HepG2 (cell line): ENCODE results near the gene SHISA7. TPM values are rescaled to one million over a fixed set of nuclear protein-coding genes. Genes with fewer than 3 reads are reported as not detected.

Experiments
- CBX2 ChIP-seq, 2 experiments: fragments of 200-600 bp in 1 of 2; sonication (generic); formaldehyde crosslinking in 1 of 2; IDR thresholded peaks; 2 replicates each; pipeline versions ENCODE4 v1.7.0 to v1.8.1; 2018 to 2022; ENCODE audit warnings: low read depth in 2 of 2, low read length in 1 of 2, mild to moderate bottlenecking in 1 of 2, missing genetic modification reagents in 1 of 2
- CCDC6 ChIP-seq: sonication (generic); formaldehyde crosslinking; IDR thresholded peaks from 2 replicates; pipeline ENCODE4 v1.8.1; 2022; ENCODE audit warnings: mild to moderate bottlenecking, missing genetic modification reagents, moderate library complexity
- CEBPG ChIP-seq: IDR thresholded peaks from 2 replicates; pipeline ENCODE4 v1.6.1; 2016
- GMEB2 ChIP-seq: IDR thresholded peaks from 2 replicates; pipeline ENCODE4 v1.6.1; 2016; ENCODE audit warnings: missing biosample characterization, missing genetic modification reagents, low read depth
- HDAC1 ChIP-seq: sonication (generic); formaldehyde crosslinking; IDR thresholded peaks from 2 replicates; pipeline ENCODE4 v1.5.1; 2020; ENCODE audit warnings: mild to moderate bottlenecking, missing genetic modification reagents
- HOXA7 ChIP-seq: sonication (generic); formaldehyde crosslinking; IDR thresholded peaks from 2 replicates; pipeline ENCODE4 v1.8.1; 2022; ENCODE audit warnings: mild to moderate bottlenecking, missing genetic modification reagents, moderate library complexity
- KDM2A ChIP-seq: sonication (generic); formaldehyde crosslinking; IDR thresholded peaks from 2 replicates; pipeline ENCODE4 v1.4.0; 2020; ENCODE audit warnings: low read depth, missing genetic modification reagents, borderline replicate concordance
- KLF9 ChIP-seq: IDR thresholded peaks from 2 replicates; pipeline ENCODE4 v1.6.1; 2016; ENCODE audit warnings: low read depth
- MED13 ChIP-seq: sonication (generic); formaldehyde crosslinking; IDR thresholded peaks from 2 replicates; pipeline ENCODE4 v1.5.0; 2020; ENCODE audit warnings: missing genetic modification reagents
- NFKB2 ChIP-seq: sonication (generic); formaldehyde crosslinking; IDR thresholded peaks from 2 replicates; pipeline ENCODE4 v1.4.0; 2020; ENCODE audit warnings: missing genetic modification reagents, borderline replicate concordance
- NFKBIZ ChIP-seq: IDR thresholded peaks from 2 replicates; pipeline ENCODE4 v1.6.1; 2018; ENCODE audit warnings: missing genetic modification reagents, missing compliant biosample characterization
- PAXIP1 ChIP-seq: sonication (generic); formaldehyde crosslinking; conservative IDR thresholded peaks from 2 replicates; pipeline ENCODE4 v1.4.0; 2020; ENCODE audit warnings: mild to moderate bottlenecking, missing genetic modification reagents, moderate library complexity
- RBFOX2 ChIP-seq: fragments of 200-400 bp; formaldehyde crosslinking; IDR thresholded peaks from 2 replicates; pipeline ENCODE4 v1.6.1; 2017; ENCODE audit warnings: low read depth, mild to moderate bottlenecking, low read length
- SP5 ChIP-seq: IDR thresholded peaks from 2 replicates; pipeline ENCODE4 v1.6.1; 2016; ENCODE audit warnings: low read depth, borderline replicate concordance
- TBP ChIP-seq: sonication (generic); formaldehyde crosslinking; IDR thresholded peaks from 2 replicates; pipeline ENCODE4 v1.5.0; 2020; ENCODE audit warnings: missing genetic modification reagents
- THRA ChIP-seq: sonication (generic); formaldehyde crosslinking; IDR thresholded peaks from 2 replicates; pipeline ENCODE4 v1.4.0; 2020; ENCODE audit warnings: missing genetic modification reagents, borderline replicate concordance
- TRIM22 ChIP-seq: fragments of 450-650 bp; IDR thresholded peaks from 2 replicates; pipeline ENCODE4 v1.6.1; 2017
- YEATS4 ChIP-seq: sonication (generic); formaldehyde crosslinking; IDR thresholded peaks from 2 replicates; pipeline ENCODE4 v1.4.0; 2020; ENCODE audit warnings: missing genetic modification reagents, borderline replicate concordance
- ZMYM4 ChIP-seq: sonication (generic); formaldehyde crosslinking; IDR thresholded peaks from 2 replicates; pipeline ENCODE4 v1.8.1; 2023; ENCODE audit warnings: mild to moderate bottlenecking, missing genetic modification reagents
- ZNF24 ChIP-seq: fragments of 450-650 bp; IDR thresholded peaks from 2 replicates; pipeline ENCODE4 v1.6.1; 2017; ENCODE audit warnings: antibody characterized with exemption, mild to moderate bottlenecking
- ZNF546 ChIP-seq: sonication (generic); formaldehyde crosslinking; conservative IDR thresholded peaks from 2 replicates; pipeline ENCODE4 v1.8.1; 2023; ENCODE audit warnings: mild to moderate bottlenecking, missing genetic modification reagents
- ZNF549 ChIP-seq: sonication (generic); formaldehyde crosslinking; IDR thresholded peaks from 2 replicates; pipeline ENCODE4 v1.5.0; 2020; ENCODE audit warnings: missing genetic modification reagents
- ZNF567 ChIP-seq: sonication (generic); formaldehyde crosslinking; IDR thresholded peaks from 2 replicates; pipeline ENCODE4 v1.8.1; 2023; ENCODE audit warnings: mild to moderate bottlenecking, missing genetic modification reagents, borderline replicate concordance
- polyA plus RNA-seq, 8 experiments: library from polyadenylated mRNA; depleted of rRNA in 3 of 8; stranded (reverse) in 7 of 8; unstranded in 1 of 8; fragments of >200 nt; fragmentation: Illumina TruSeq in 4 of 8; extraction: Trizol in 4 of 8; gene quantifications; 2 replicates each; pipeline versions ENCODE4 v1.2.1 to v1.2.3, GENCODE V29; 2011 to 2016; ENCODE audit warnings: low read depth in 4 of 8, missing spikeins in 1 of 8, mixed read lengths in 1 of 8; ENCODE audit not compliant: insufficient read depth in 1 of 8
- total RNA-seq, 5 experiments: library from RNA; depleted of rRNA; stranded (reverse); fragments of >200 nt; fragmentation: Illumina TruSeq; extraction: Trizol; gene quantifications; 2 replicates each; pipeline ENCODE4 v1.2.3, GENCODE V29; 2016; ENCODE audit warnings: low read depth in 1 of 5

Gene SHISA7
- total and polyA plus RNA-seq, 2 of the 13 experiments (the other 11 are each of a cell fraction or from before 2014, with no cell fraction given): not detected

- TF ChIP-seq HDAC1: 0 out of 2 replicates have a peak, but pooled peaks have one; percentile 41
- TF ChIP-seq THRA (CRISPR knock-in tag): 0 out of 2 replicates have a peak, but pooled peaks have one; percentile 24
- 0 out of 2 replicates have a peak, but pooled peaks have one; percentile 19 for TF ChIP-seq CEBPG (CRISPR knock-in tag)
- TF ChIP-seq KLF9 (CRISPR knock-in tag): no peak
- TF ChIP-seq MED13 (CRISPR knock-in tag): 0 out of 2 replicates have a peak, but pooled peaks have one; percentile 66
- TF ChIP-seq ZNF567 (CRISPR knock-in tag): no peak
- no peak for TF ChIP-seq ZNF546 (CRISPR knock-in tag)
- no peak for TF ChIP-seq RBFOX2
- TF ChIP-seq ZMYM4 (CRISPR knock-in tag): no peak
- TF ChIP-seq TRIM22: no peak
- no peak; the same call in 1 of the 2 replicates for TF ChIP-seq NFKB2
- TF ChIP-seq PAXIP1 (CRISPR knock-in tag): peak; percentile 57
- TF ChIP-seq ZNF549 (CRISPR knock-in tag): 0 out of 2 replicates have a peak, but pooled peaks have one; percentile 34
- no peak for TF ChIP-seq HOXA7 (CRISPR knock-in tag)
- TF ChIP-seq ZNF24: no peak
- no peak for TF ChIP-seq NFKBIZ (CRISPR knock-in tag)
- peak; percentile 73; the same call in 1 of the 2 replicates for TF ChIP-seq TBP (CRISPR knock-in tag)
- TF ChIP-seq GMEB2 (CRISPR knock-in tag): no peak
- TF ChIP-seq YEATS4: peak; percentile 50; the same call in 1 of the 2 replicates
- TF ChIP-seq SP5 (CRISPR knock-in tag): 0 out of 2 replicates have a peak, but pooled peaks have one; percentile 32
- no peak for TF ChIP-seq CBX2 (IDR thresholded peaks at IDR 0.05; ENCODE audit: low read depth, low read length)
- TF ChIP-seq CBX2 (CRISPR knock-in tag; IDR thresholded peaks at IDR 0.05; ENCODE audit: low read depth): no peak
- peak; percentile 80 for TF ChIP-seq KDM2A (CRISPR knock-in tag)
- TF ChIP-seq CCDC6 (CRISPR knock-in tag): no peak
Observed at GRCh38 chr19:55467236-55468053, 24.3 kb upstream of the SHISA7 start (continued).
